ENCODE measurements around the gene RPP25. TPM values are rescaled to one million over a fixed set of nuclear protein-coding genes. Genes with fewer than 3 reads are reported as not detected.
A peak's percentile ranks its signal among the peaks of the same experiment; 100 is the strongest.

The RPP25 gene
- polyA plus RNA-seq, 1 donor from 2014 or later, result 4.9 TPM

GRCh38 chr15:74982183-74982582, 25.6 kb upstream of the RPP25 start:
- no peak overlapping the region for H3K4me3 Mint-ChIP-seq
- no peaks in the 10 kb centered on the region for H3K9me3 Mint-ChIP-seq
- H3K27me3 Mint-ChIP-seq, result peaks cover 28% of the 10 kb centered on the region
- no peaks in the 10 kb centered on the region for H3K36me3 Mint-ChIP-seq
- H3K27ac Mint-ChIP-seq, result no peak overlapping the region
- peaks cover 0 to 4% (median 0%) of the 10 kb centered on the region in 3 donors for H3K4me1 Mint-ChIP-seq

DNA sequence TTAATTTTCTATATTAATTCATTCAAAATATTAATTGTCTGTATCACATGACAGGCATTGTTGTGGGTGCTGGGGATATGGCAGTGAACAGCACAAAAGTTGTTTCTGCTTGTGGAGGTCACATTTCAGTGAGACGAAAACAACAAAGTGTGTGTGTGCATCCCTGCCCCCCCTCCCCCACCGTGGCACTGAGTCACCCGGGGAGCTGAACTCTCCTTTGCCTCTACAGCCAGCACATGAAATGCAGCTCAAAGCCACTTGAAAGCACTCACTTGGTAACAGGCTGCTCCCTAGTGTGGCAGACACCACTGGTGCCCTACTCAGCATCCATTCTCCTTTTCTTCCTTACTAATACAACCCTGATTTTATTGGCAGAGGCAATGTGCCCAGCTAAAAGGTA, 21.9 kb upstream of the RPP25 start:
- Mint-ChIP-seq H3K4me3 (no peak overlapping the region), H3K4me1 (no peaks in the 10 kb centered on the region), H3K27ac (no peak overlapping the region), H3K9me3 (no peaks in the 10 kb centered on the region), H3K36me3 (no peaks in the 10 kb centered on the region), H3K27me3 (peaks cover 18% of the 10 kb centered on the region)

DNA sequence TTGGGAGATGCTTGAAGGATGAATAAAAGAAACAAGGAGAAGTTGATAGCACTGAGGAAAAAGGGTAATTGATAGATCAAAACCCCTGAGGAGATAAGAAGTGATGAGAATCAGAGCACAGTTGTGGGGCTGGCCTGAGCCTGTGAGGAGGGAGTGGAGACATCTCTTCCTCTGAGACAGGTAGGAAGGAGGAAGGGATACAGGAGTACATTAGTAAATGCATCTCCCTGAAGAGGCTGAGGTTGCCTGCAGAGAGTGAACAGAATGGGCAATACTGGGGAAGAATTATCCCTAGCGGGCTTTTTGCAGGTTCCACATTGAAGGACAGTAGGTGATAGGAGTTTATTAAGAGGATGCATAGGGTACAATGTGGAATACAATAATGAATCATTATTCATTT, 21.5 kb upstream of the RPP25 start:
- peaks cover 19% of the 10 kb centered on the region for H3K27me3 Mint-ChIP-seq
- H3K36me3 Mint-ChIP-seq, result no peaks in the 10 kb centered on the region
- no peak overlapping the region for H3K27ac Mint-ChIP-seq
- H3K9me3 Mint-ChIP-seq, result no peaks in the 10 kb centered on the region
- no peaks in the 10 kb centered on the region for H3K4me1 Mint-ChIP-seq
- no peak overlapping the region for H3K4me3 Mint-ChIP-seq

DNA sequence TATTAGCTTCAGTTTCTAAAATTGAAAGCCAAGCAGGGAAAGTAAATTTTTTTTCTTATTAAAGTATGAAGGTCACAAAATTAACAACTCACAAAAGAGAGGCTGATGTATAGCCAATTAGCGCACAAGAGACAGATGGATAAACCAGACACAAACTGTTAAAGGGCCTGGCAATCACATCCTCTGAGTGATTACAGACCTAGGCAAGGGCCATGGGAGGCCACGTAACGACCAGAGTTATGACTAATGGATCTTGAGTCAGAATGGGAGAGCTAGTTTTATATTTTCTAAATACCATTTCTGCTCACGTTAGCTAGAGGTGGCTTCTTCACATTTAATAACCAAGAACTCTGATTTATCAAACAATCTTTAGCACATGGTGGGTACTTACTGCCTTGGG, 21.0 kb upstream of the RPP25 start:
- H3K9me3 Mint-ChIP-seq, result no peaks in the 10 kb centered on the region
- H3K27me3 Mint-ChIP-seq, result peaks cover 23% of the 10 kb centered on the region
- H3K36me3 Mint-ChIP-seq, result no peaks in the 10 kb centered on the region
- no peak overlapping the region for H3K27ac Mint-ChIP-seq
- H3K4me3 Mint-ChIP-seq, result no peak overlapping the region
- no peaks in the 10 kb centered on the region for H3K4me1 Mint-ChIP-seq

DNA sequence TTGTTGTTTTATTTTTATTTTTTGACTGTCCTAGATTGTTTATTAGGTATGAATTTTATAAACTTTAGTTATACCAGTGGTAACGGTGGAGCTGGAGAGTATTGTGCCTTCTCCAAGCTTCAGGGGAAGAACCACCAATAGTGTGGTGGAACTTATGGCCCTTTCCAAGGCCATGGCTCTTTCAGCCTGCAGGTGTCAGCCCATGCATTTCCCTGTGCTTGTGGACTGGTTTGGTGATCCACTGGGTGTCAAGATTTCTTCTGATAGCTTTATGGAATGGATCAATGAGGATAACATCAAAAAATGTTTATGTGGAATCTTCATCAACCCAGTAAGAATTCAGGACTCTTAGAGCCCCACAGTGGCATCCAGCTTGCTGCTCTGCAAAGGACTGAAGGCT, 19.6 kb upstream of the RPP25 start:
- Mint-ChIP-seq H3K36me3 (no peaks in the 10 kb centered on the region), H3K4me3 (no peak overlapping the region), H3K27me3 (peaks cover 26% of the 10 kb centered on the region), H3K27ac (no peak overlapping the region), H3K4me1 (no peaks in the 10 kb centered on the region), H3K9me3 (no peaks in the 10 kb centered on the region)

GRCh38 chr15:74967670-74968069, 11.1 kb upstream of the RPP25 start:
- no peaks in the 10 kb centered on the region for H3K9me3 Mint-ChIP-seq
- H3K27me3 Mint-ChIP-seq, result peaks cover 5% of the 10 kb centered on the region
- no peak overlapping the region for H3K4me3 Mint-ChIP-seq
- H3K27ac Mint-ChIP-seq, result no peak overlapping the region
- H3K4me1 Mint-ChIP-seq, result no peaks in the 10 kb centered on the region
- H3K36me3 Mint-ChIP-seq, result no peaks in the 10 kb centered on the region

DNA sequence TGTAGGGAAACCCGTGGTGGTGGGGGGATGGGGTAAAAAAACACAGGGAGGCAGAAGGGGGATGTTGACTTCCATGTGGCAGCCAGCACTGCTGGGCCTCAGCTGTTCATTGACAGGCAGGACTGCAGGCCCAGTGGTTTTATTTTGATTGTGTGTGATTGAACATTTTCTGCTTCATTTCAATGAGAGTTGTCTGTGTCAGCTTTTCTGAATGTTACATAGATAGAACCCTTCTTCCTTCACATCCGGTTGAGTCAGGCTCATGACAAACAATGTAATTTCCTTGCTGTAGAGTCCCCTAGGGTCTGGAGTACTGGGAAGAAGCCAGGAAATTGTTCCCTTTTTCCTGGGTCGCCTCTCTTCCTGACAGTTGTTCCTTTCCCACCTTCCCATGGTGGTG, 8.2 kb upstream of the RPP25 start:
- Mint-ChIP-seq H3K9me3 (no peaks in the 10 kb centered on the region), H3K27me3 (peaks cover 4% of the 10 kb centered on the region), H3K36me3 (no peaks in the 10 kb centered on the region), H3K4me1 (peaks cover 0 to 2% (median 0%) of the 10 kb centered on the region in 3 donors), H3K4me3 (no peak overlapping the region), H3K27ac (no peak overlapping the region)

GRCh38 chr15:74963213-74963612, 6.6 kb upstream of the RPP25 start:
- Mint-ChIP-seq H3K4me1 (peaks cover 3 to 11% (median 5%) of the 10 kb centered on the region in 3 donors), H3K27ac (no peak overlapping the region), H3K36me3 (no peaks in the 10 kb centered on the region), H3K4me3 (no peak overlapping the region), H3K27me3 (peaks cover 19% of the 10 kb centered on the region), H3K9me3 (no peaks in the 10 kb centered on the region)

- H3K4me3 Mint-ChIP-seq, result no peak overlapping the region
- H3K36me3 Mint-ChIP-seq, result peaks cover 1% of the 10 kb centered on the region
- H3K27me3 Mint-ChIP-seq, result peaks cover 23% of the 10 kb centered on the region
- no peak overlapping the region for H3K27ac Mint-ChIP-seq
- H3K4me1 Mint-ChIP-seq, result peaks cover 5 to 12% (median 5%) of the 10 kb centered on the region in 3 donors
- H3K9me3 Mint-ChIP-seq, result no peaks in the 10 kb centered on the region
These were observed 6.1 kb upstream of the RPP25 start for GRCh38 chr15:74962671-74963070.

DNA sequence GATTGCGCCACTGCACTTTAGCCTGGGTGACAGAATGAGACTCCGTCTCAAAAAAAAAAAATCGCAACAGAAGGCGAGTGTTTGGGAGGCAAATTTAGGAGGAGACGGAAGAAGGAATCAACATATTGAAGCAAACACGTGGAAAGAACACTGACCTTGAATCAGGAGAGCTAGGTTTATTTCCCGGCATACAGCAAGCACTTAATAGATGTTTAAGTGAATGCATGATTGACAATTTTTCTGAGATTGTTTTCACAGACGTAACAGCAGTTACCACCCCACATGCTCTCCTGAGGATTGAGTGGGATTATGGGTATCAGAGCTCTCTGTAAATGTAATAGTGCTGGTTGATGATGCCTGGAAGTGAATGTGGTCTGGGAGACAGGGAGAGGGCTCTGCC, 5.6 kb upstream of the RPP25 start:
- no peak overlapping the region for H3K4me3 Mint-ChIP-seq
- H3K4me1 Mint-ChIP-seq, result peaks cover 5 to 12% (median 9%) of the 10 kb centered on the region in 3 donors
- no peak overlapping the region for H3K27ac Mint-ChIP-seq
- peaks cover 1% of the 10 kb centered on the region for H3K36me3 Mint-ChIP-seq
- H3K9me3 Mint-ChIP-seq, result no peaks in the 10 kb centered on the region
- peaks cover 28% of the 10 kb centered on the region for H3K27me3 Mint-ChIP-seq

DNA sequence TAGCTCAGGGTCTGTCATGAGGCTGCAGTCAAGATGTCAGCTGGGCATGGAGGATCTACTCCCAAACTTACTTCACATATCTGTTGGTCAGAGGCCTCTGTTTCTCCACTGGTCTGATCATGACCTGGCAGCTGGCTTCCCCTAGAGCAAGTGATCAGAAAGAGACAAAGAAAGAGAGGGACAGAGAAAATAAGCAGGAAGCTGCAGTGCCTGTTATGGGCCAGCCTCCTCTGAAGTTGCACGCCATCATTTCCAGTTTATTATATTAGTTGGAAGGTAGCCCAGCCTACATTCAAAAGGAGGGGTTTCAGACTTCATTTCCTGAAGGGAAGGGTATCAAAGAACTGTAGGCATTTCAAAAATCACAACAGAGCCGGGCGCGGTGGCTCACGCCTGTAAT, 5.0 kb upstream of the RPP25 start:
- peaks cover 5 to 12% (median 9%) of the 10 kb centered on the region in 3 donors for H3K4me1 Mint-ChIP-seq
- no peak overlapping the region for H3K4me3 Mint-ChIP-seq
- H3K36me3 Mint-ChIP-seq, result peaks cover 1% of the 10 kb centered on the region
- no peaks in the 10 kb centered on the region for H3K9me3 Mint-ChIP-seq
- peaks cover 28% of the 10 kb centered on the region for H3K27me3 Mint-ChIP-seq
- H3K27ac Mint-ChIP-seq, result peak overlapping the region in 1 of 3 donors; percentile 71

DNA sequence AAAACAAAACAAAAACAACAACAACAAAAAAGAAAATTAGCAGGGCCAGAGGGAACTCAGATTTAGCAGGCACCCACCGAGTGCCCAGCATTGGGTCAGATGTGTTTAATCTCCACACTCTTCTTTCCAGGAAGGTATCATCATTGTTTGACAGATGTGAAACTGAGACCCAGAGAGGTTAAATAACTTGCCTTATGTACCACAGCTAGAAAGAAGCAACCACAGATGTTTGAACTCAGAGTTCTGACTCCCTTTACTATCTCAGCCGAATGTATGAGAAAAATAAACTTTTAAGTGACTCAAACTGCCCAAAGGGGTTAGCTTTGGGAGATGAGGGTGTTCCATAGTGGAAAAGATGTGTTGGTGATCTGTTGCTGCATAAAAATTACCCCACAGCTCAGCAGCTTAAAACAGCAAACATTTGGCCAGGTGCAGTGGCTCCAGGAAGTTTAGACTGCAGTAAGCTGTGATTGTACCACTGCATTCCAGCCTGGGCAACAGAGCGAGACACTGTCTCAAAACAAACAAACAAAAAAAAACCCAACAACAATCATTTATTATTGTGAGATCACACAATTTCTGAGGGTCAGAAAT, 4.5 kb upstream of the RPP25 start:
- Mint-ChIP-seq H3K4me3 (no peak overlapping the region), H3K9me3 (no peaks in the 10 kb centered on the region), H3K4me1 (peaks cover 5 to 12% (median 9%) of the 10 kb centered on the region in 3 donors), H3K36me3 (peaks cover 1% of the 10 kb centered on the region), H3K27ac (no peak overlapping the region), H3K27me3 (peaks cover 28% of the 10 kb centered on the region)

GRCh38 chr15:74960286-74960685, 3.7 kb upstream of the RPP25 start:
- no peak overlapping the region for H3K27ac Mint-ChIP-seq
- H3K4me1 Mint-ChIP-seq, result peaks cover 5 to 12% (median 9%) of the 10 kb centered on the region in 3 donors
- H3K36me3 Mint-ChIP-seq, result peaks cover 1% of the 10 kb centered on the region
- H3K4me3 Mint-ChIP-seq, result no peak overlapping the region
- H3K9me3 Mint-ChIP-seq, result no peaks in the 10 kb centered on the region
- H3K27me3 Mint-ChIP-seq, result peaks cover 28% of the 10 kb centered on the region

- Mint-ChIP-seq H3K27me3 (peaks cover 28% of the 10 kb centered on the region), H3K27ac (no peak overlapping the region), H3K4me1 (peaks cover 5 to 12% (median 11%) of the 10 kb centered on the region in 3 donors), H3K36me3 (peaks cover 1% of the 10 kb centered on the region), H3K9me3 (no peaks in the 10 kb centered on the region), H3K4me3 (peak overlapping the region in 1 of 4 donors; percentile 82)
These were observed 3.0 kb upstream of the RPP25 start for GRCh38 chr15:74959586-74959939.

GRCh38 chr15:74958908-74959585, 2.5 kb upstream of the RPP25 start:
- peaks cover 1% of the 10 kb centered on the region for H3K36me3 Mint-ChIP-seq
- H3K27ac Mint-ChIP-seq, result peak overlapping the region in 1 of 3 donors; percentile 29
- no peaks in the 10 kb centered on the region for H3K9me3 Mint-ChIP-seq
- H3K4me3 Mint-ChIP-seq, result peak overlapping the region; percentile 34 to 82 (median 75)
- peaks cover 5 to 12% (median 11%) of the 10 kb centered on the region in 3 donors for H3K4me1 Mint-ChIP-seq
- peaks cover 26% of the 10 kb centered on the region for H3K27me3 Mint-ChIP-seq

- Mint-ChIP-seq H3K36me3 (peaks cover 1% of the 10 kb centered on the region), H3K27me3 (peaks cover 26% of the 10 kb centered on the region), H3K27ac (peak overlapping the region in 1 of 3 donors; percentile 29), H3K4me1 (peaks cover 5 to 12% (median 11%) of the 10 kb centered on the region in 3 donors), H3K9me3 (no peaks in the 10 kb centered on the region), H3K4me3 (peak overlapping the region in 3 of 4 donors; percentile 4 to 81 (median 74))
These were observed 1.8 kb upstream of the RPP25 start for GRCh38 chr15:74958320-74958907.
